Neural progenitor cell (in vitro differentiated cells): ENCODE data around the gene RASA1.

Experiments used
- CTCF ChIP-seq: fragments of 200-600 bp; sonication (generic); IDR thresholded peaks from 2 replicates; pipeline ENCODE4 v1.5.1; 2017; ENCODE audit warnings: antibody characterized with exemption, mild to moderate bottlenecking
- EZH2 ChIP-seq: fragments of 200-600 bp; sonication (generic); IDR thresholded peaks from 2 replicates; pipeline ENCODE4 v1.6.1; 2017; ENCODE audit warnings: antibody characterized with exemption, mild to moderate bottlenecking, moderate library complexity

- no peak for TF ChIP-seq CTCF
- no peak for TF ChIP-seq EZH2
These were observed 21.6 kb upstream of the RASA1 start for GRCh38 chr5:87246061-87246460.
